Activated CD4-positive, alpha-beta T cell treated with anti-CD3 and anti-CD28 coated beads for 24 hours (primary cell): Measurements from ENCODE around the gene SRPK1.
"Not testable (repeated sequence)": the region's sequence is repeated elsewhere in the genome, so short reads cannot be mapped to it uniquely, and the experiment has no call there.

ENCODE experiments used
- DNase-seq, 2 donors: peaks; one replicate each; pipeline ENCODE4 v3.0.0-alpha.2; 2020; ENCODE audit warnings: low read depth in 2 of 2

SRPK1 gene

DNA sequence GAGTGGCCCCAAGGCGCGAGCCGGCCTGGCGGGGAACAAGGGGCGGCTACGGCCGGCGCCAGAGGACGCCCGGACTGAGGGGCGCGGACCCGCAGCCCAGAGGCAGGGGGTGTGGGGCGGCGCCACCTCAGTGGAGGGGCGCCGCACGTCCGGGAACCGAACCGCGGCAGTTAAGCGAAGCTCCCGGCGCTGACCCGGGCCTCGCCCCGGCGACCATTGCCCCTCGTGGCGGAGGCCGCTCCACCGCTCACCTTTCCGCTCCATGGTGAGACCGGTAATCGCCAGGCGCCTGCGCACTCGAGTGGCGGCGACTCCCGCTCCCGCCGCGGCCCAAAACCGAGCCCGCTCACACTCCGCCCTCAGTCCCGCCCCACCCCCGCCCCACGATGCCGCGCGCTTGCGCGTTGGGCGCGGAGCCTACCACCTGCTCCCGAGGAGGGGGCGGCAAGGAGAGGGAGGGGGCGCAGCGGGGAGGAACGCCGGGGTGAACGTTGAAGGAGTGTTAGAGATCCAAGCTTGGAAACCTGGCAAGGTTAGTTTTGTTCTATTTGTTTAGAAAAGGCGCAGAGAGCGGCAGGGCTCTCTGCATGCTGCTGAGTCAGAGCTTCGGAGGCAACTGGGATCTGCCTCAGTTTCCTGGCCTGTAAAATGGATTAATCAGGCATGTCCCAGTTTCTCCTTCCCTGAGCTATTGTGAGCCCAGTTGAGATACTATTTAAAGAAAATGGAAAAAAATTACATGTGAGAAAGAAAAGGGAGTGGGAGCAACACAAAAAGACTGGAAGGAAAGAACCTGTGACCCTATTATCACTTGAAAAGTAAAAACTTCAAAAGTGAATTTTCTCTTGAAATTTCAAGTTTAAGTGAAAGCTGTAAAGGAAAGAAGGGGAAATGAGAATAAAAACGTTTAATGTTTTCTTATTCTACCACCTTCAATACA is at the start of gene SRPK1:
Gene SRPK1 (minus strand): TSS at position 306 of the 940 bp plus-strand sequence. CDS start 42 bp downstream, at position 264.
- peak; percentile 82 to 85 for DNase-seq

DNA sequence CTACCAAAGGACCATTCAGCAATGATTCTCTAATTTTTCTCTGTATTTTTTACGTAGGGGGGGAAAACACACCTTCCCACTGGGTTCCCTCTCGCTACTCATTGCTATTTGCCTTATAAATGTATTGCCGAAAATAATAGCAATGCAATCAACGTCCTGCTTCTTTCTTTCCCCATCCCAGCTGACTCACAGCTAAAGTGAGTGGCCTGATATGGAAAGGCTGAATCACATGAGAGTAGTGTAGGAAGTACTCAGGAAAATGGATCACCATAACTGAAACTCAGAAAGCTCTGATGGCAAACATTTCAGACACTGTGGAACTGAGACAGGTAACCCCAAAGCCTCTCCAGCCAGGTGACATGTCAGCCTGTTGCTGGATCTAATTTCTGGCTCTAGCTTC is 49.3 kb upstream of the SRPK1 start:
- no peak for DNase-seq

DNA sequence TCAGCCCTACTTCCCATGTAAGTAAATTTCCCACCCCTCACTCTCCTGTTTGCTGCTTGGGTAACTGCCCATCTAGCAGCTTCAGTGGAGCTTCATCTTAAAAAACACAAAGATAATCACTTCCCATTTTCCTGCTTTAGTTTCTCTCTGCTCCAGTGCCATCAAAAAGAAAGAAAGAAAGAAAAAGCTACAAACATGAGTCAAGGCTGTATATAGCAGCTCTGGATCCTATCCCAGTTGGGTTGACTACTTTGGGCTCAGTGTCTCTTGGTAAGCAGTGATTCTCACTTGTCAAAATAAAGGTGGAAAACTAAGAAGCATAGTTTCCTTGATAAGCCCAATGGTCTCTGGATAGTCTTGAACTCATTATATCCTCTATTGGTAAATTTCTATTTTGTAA is 48.7 kb upstream of the SRPK1 start:
- DNase-seq, result no peak

DNA sequence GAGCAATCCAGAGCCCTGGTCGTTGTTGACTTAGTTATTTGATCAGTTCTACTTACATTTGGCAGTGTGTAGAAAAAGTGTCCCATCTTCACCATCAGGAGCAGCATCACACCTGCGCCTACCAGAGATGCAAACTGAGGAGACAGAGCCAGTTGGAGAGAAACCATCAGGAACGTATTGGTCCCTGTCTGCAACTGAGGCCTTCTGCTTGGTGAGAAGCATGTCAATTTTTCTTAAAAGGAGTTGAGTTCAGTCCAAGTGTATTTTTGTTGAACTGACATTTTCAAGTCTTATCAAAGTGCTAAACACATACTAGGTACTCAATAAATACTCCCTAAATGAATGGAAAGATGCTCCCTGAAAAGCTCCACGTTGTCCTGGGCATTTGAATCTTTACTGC is 47.9 kb upstream of the SRPK1 start:
- DNase-seq, result no peak

DNA sequence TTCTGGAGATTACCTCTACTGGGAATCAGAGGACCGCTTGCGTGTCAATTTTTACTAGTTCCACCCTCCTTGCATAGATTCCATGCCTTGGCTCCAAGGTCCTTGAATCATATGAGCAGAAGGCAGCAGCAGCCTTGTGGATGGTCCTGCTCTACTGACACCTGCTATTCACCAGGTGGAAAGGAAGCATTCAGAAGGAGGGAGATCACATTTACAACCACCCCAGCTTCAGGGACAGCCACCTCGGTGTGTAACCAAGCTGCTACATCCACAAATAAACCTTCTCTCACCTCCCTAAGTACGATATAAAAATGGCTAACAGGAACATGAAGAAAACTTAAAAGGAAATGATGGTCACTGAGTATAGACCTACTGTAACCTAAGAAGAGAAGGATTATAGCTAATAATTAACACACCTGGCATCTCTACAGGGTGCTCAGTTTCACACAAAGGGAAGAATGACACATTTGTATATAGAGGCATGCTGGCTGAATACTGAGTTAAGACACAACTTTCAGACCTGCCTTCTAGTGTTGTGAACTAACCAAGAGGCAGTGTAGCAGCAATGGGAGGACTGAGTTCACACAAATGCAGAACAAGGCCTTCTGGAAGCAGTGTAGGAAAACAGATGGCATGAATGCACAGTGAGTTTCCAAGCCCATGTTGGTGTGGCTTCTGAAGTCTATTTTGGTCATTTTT is 46.3 kb upstream of the SRPK1 start:
- DNase-seq, result no peak

DNA sequence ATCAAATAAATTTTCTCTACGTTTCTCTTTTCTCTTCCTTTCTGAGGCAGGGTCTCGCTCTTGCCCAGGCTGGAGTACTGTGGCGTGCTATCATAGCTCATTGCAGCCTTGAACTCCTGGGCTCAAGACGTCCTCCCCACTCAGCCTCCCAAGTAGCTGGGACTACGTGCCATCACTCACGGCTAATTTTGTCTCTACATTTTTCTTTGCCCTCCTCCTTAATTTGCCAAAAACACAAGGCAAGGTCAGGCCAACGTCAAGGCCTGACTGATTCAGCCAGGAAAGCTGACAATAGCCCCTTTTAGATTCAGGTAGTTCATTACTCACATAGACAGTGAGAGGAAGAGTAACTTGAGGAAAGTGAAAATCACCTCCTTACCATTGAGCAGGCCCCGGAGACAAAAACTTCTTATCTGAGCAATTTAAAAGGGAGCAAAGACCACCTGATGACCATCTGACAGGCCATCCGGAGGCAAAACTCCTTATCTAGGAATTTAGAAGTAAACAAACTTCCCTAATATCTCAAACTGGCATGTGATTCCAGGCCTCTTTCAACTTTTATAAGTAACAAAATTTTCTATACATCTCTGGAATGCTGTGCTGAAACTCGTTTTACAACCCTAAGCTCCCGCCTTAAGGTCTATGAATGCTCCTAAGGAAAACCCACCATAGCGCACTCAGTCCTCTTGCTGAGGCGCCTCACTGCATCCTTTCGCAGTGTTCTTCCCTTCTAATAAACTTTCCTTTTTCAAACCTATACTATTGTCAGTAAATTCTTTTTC is 42.1 kb upstream of the SRPK1 start:
- DNase-seq, result no peak

DNA sequence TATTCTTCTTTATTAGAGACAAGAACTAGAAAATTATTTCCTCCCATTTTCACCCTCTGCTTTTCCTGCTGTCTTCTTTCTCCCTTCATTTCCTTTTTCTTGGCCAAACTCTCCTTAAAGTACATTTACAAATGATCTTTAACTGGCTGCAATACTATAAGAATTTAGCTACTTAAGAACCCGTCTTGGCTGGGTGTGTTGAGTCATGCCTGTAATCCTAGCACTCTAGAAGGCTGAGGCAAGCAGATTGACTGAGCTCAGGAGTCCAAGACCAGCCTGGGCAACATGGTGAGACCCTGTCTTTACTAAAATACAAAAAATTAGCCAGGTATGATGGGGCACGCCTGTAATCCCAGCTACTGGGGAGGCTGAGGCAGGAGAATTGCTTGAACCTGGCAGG is 39.3 kb upstream of the SRPK1 start:
- no peak for DNase-seq

DNA sequence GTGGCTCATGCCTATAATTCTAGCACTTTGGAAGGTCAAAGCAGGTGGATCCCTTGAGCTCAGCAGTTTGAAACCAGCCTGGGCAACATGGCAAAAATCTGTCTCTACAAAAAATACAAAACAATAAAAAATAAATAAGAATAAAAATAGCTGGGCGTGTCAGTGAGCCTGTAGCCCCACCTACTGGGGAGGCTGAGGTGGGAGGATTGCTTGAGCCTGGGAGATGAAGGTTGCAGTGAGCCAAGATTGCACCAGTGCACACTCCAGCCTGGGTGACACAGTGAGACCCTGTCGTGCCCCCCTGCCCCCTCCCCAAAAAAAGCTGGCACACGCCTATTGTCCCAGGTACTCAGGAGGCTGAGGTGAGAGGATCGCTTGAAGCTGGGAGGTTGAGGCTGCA is 35.1 kb upstream of the SRPK1 start:
- DNase-seq, result no peak

DNA sequence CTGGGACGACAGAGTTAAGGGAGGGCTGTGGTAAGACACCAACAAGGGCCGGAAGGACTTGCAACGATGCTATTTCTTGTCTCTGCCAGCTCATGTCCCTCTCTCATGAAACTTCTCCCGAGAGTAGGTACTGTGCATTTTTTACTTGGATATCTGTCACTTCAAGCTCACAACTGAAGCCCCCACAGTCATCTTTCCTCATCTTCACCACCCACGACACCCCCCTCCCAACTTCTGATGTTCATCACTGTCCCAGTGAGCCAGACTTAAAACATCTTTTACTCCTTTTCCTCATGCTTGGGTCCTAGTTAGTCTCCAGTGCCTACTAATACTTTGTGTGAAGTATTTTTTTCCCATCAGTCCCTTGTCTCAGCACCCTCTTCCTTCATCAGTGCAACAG is 34.6 kb upstream of the SRPK1 start:
- DNase-seq, result no peak

DNA sequence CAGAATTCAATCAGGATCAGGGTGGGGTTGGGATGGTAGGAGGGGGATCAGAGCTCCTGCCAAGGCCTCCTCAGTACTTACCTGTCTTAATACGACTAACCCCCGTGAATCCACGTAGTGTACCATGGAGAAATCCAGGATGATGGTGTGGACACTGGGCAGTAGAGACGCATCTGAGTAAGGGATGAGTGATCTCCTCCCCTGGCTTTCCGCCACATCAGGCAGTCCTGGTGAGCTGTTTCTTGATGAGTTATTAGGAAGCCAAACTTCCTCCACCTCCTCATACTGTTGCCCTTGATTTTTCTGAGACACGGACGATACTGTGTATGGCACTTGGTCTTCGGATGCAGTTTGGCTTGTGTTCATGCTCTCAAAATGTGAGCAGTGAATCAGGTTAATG is 34.2 kb upstream of the SRPK1 start:
- DNase-seq, result no peak

DNA sequence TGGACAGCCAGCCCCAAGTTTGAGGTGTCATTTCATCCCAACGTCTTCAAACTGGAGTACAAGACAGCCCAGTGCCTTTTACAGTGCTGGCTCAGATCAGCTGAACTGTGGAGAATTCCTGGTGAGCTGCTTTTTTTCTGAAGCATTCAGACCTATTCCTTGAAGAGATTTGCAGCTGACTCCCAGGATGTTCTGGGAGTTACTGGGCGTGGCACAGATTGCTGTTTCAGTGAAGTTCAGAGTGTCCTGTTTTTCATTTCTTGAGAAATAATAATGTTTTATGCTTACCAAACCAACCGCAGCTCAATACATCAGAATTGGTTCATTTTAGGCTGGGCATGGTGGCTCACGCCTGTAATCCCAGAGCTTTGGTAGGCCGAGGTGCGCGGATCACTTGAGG is 33.4 kb upstream of the SRPK1 start:
- DNase-seq, result no peak

DNA sequence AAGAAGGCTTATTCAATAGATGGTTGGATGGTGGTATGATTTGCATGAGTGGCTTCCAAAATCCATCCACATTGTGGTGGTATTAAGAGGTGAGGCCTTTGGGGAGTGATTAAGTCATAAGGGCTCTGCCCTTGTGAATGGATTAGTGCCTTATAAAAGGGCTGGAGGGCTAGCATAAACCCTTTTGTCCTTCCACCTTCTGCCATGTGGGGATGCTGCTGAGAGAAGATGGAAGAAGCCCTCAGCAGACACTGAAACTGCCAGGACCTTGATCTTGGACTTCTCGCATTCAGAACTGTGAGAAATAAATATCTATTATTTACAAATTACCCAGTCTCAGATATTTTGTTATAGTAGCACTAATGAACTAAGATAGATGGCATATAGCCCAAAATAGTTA is 27.8 kb upstream of the SRPK1 start:
- DNase-seq, result no peak

DNA sequence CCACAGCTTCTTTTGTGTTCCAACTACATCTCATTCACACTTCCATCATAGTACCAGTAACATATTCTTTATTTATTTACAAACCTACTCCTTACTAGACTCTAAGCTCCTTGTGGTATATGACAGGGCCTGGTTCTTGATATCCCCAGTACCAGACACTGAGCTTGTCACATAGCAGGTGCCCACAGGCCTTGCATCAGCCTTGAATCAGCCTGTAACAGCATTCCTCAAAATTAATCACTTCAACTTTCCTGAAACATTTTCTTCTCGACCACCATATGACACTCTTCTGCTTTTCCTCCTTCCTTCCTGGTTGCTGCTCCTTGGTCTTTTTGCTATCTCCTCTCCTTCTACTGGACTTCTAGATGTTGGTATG is 24.7 kb upstream of the SRPK1 start:
- no peak for DNase-seq

DNA sequence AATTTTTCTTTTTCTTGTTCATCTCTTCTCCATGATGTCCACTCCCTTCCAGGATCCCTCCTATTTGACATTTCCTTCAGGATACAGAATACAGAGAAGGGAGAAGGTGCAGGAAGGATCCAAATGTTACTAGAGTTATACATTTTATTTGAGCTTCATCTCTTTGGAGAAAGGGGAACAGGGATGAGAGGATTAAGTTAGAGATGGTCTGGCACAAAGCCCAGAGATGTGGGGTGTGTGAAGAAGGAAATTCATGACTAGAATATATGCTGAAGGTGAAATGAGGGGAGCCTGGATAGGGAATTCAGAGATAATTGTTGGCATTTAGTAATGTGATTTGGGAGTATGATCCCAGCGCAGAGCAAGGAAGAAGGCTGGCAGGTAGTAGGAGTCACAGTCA is 22.5 kb upstream of the SRPK1 start:
- no peak for DNase-seq

DNA sequence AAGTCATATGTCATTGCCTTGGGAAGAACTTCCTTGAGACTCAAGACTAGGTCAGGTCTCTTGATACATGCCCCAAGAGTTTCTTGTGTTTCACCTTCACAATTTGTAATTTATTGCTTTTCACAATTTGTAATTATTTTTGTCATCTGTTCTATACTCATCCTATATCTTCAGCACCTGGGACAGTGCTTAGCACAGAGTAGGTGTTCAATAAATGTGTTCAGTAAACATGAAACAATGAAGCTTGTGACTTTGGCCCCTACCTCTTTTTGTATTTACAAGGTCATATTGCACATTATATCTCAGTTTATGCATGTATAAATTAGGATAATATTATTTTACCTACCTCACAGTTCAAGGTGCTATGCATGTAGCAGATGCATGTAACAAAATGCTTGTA is 21.5 kb upstream of the SRPK1 start:
- DNase-seq, result no peak

DNA sequence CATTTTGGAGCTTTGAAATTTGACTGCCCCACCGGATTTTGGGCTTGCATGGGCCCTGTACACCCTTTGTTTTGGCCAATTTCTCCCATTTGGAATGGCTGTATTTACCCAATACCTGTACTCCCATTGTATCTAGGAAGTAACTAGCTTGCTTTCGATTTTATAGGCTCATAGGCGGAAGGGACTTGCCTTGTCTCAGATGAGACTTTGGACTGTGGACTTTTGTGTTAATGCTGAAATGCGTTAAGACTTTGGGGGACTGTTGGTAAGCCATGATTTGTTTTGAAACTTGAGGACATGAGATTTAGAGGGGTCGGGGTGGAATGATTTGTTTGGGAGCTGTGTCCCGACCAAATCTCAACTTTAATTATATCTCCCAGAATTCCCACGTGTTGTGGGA is 20.3 kb upstream of the SRPK1 start:
- not testable (repeated sequence) for DNase-seq

DNA sequence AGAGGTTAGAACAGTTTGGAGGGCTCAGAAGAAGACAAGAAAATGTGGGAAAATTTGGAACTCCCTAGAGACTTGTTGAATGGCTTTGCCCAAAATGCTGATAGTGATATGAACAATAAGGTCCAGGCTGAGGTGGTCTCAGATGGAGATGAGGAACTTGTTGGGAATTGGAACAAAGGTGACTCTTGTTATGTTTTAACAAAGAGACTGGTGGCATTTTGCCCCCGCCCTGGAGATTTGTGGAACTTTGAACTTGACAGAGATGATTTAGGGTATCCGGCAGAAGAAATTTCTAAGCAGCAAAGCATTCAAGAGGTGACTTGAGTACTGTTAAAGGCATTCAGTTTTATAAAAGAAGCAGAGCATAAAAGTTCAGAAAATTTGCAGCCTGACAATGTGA is 19.1 kb upstream of the SRPK1 start:
- DNase-seq, result not testable (repeated sequence)

DNA sequence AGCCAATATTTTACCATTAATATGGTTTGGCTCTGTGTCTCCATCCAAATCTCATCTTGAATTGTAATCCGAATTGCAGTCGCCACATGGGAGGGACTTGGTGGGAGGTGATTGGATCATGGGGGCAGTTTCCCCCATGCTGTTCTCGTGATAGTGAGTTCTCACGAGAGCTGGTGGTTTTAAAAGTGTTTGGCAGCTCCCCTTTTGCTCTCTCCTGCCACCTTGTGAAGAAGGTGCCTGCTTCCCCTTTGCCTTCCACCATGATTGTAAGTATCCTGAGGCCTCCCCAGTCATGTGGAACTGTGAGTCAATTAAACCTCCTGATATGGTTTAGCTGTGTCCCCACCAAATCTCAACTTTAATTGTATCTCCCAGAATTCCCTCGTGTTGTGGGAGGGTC is 18.4 kb upstream of the SRPK1 start:
- DNase-seq, result not testable (repeated sequence)

DNA sequence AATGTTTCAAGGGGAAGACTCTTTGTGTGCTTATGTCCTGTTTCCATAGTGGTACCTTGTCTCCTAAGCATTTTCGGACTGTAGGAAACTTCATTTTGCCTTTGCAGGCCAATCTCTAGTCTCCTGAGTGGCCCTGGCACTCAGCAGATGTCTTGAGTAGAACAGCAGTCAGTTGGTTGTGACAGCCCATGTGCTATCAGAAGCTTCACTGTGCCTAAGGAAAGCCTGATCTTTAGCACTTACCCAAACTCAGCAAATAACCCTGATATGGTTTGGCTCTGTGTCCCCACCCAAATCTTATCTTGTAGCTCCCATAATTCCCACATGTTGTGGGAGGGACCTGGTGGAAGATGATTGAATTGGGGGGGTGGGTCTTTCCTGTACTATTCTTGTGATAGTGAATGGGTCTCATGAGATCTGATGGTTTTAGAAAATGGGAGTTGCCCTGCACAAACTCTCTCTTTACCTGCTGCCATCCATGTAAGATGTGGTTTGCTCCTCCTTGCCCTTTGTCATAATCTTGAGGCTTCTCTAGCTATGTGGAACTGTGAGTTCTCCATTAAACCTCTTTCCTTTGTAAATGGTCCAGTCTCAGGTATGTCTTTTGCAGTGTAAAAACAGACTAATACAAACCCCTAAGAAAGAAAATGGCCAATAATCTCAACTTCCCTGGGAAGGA is 15.9 kb upstream of the SRPK1 start:
- no peak for DNase-seq

DNA sequence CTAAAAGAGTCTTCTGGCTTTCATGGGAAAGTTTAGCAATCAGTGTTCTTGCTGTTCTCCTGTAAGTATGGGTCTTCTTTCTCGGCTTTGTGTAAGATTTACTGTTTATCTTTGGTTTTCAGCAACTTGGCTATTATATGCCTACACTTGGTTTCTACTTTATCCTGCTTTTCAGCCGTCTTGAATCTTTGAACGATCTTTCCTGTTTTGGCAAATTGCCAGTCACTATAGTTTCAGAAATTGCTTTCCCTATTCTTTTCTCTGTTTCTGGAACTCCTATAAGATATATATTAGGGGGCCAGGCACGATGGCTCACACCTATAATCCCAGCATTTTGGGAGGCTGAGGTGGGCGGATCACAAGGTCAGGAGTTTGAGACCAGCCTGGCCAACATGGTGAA is 14.6 kb upstream of the SRPK1 start:
- no peak for DNase-seq

DNA sequence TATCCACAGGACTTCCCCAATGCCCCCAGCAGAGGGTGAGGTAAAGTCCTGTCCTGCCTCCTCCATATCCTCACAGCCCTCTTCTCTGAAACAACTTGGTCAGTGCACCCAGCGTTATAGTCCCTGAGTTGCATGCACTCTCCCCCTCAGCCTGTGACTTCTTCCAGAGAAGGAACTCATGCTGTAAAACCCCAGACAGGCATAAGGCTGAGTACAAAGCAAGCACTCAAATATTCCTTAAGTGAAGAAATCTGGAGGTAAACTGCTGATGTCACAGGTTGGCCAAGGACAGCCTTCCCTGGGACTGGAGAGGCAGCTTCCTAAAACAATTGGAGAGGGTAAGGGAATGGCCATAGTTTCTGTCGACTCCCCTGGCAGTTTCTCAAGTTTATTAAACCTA is 12.9 kb upstream of the SRPK1 start:
- no peak for DNase-seq

DNA sequence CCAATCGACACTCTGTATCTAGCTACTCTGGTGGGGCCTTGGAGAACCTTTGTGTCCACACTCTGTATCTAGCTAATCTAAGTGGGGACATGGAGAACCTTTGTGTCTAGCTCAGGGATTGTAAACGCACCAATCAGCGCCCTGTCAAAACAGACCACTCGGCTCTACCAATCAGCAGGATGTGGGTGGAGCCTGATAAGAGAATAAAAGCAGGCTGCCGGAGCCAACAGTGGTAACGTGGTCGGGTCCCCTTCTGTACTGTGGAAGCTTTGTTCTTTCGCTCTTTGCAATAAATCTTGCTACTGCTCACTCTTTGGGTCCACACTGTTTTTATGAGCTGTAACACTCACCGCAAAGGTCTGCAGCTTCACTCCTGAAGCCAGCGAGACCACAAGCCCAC is 11.0 kb upstream of the SRPK1 start:
- DNase-seq, result not testable (repeated sequence)
